Vagina (tissue), 2 donors: ENCODE data around the gene PCDHGA1.

Source experiments
- POLR2A ChIP-seq, 2 donors: fragments of 450-650 bp; IDR thresholded peaks; one replicate each; pipeline ENCODE4 v1.6.1; 2017; ENCODE audit warnings: antibody characterized with exemption in 2 of 2, mild to moderate bottlenecking in 2 of 2, moderate library complexity in 2 of 2
- POLR2AphosphoS5 ChIP-seq, 2 donors: sonication (generic); formaldehyde crosslinking; IDR thresholded peaks; one replicate each; pipeline ENCODE4 v1.9.0; 2017; ENCODE audit warnings: antibody characterized with exemption in 2 of 2, mild to moderate bottlenecking in 2 of 2, low read depth in 1 of 2; ENCODE audit not compliant: insufficient read depth in 1 of 2

DNA sequence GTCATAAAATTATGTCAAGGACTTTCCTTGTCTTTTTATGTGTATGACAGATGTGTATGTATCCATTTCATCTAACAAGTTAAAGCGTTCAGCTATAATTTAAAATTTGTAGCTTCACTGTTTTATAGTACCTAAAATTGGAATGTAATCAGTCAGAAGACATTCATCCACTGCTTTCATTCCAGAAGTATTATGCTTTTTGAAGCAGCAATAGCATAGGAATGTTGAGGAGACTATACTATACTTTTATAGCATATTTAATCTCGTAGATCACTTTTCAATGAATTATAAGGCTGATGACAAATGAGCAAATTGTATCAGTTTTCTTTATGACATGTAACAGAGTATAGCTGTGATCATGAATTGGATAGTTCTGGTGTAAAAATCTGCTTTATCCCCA, 106.9 kb downstream of the PCDHGA1 start:
- TF ChIP-seq POLR2A (IDR thresholded peaks at IDR 0.05) = no peak
- no peak for TF ChIP-seq POLR2AphosphoS5 (IDR thresholded peaks at IDR 0.05; ENCODE audit: insufficient read depth in 1 of 2, low read depth in 1 of 2)
